ENCODE measurements around the gene RANBP6.

GRCh38 chr9:6029604-6030274 is 14.3 kb upstream of the RANBP6 start:
- TF ChIP-seq TAF1 (IDR thresholded peaks at IDR 0.05; ENCODE audit: low read depth, low read length), result no peak
- TF ChIP-seq POLR2A (IDR thresholded peaks at IDR 0.05; ENCODE audit: low read depth, low read length), result no peak
